WERI-Rb-1 (cell line): ENCODE measurements around the gene SLC22A14.

ENCODE experiments used
- DNase-seq: peaks from one replicate; pipeline ENCODE4 v3.0.0-alpha.2; 2020
- H3K27ac ChIP-seq: fragments of 250-450 bp; sonication (Bioruptor Pico); 2 replicates; pipeline ENCODE4 v1.5.1; 2020; ENCODE audit warnings: mild to moderate bottlenecking, moderate library complexity
- H3K27me3 ChIP-seq: fragments of 250-450 bp; sonication (Bioruptor Pico); 2 replicates; pipeline ENCODE4 v1.5.1; 2021; ENCODE audit warnings: mild to moderate bottlenecking, low read depth, moderate library complexity; ENCODE audit not compliant: insufficient read depth, severe bottlenecking
- H3K36me3 ChIP-seq: fragments of 250-450 bp; sonication (Bioruptor Pico); 2 replicates; pipeline ENCODE4 v1.5.1; 2020; ENCODE audit warnings: mild to moderate bottlenecking, moderate library complexity
- H3K4me3 ChIP-seq: 2 replicates; pipeline ENCODE4 v1.5.1; 2011; ENCODE audit warnings: low read depth, mild to moderate bottlenecking, control low read depth, low read length
- H3K9me3 ChIP-seq: fragments of 250-450 bp; sonication (Bioruptor Pico); 2 replicates; pipeline ENCODE4 v1.5.1; 2021; ENCODE audit warnings: mild to moderate bottlenecking, moderate library complexity; ENCODE audit not compliant: severe bottlenecking
- CTCF ChIP-seq: IDR thresholded peaks from 2 replicates; pipeline ENCODE4 v1.5.1; 2011; ENCODE audit warnings: low read depth, mild to moderate bottlenecking, control low read depth, inconsistent platforms, low read length

The SLC22A14 gene

GRCh38 chr3:38274864-38275649, 7.0 kb upstream of the SLC22A14 start:
- Histone ChIP-seq H3K27me3 (no peaks in the 10 kb centered on the region), H3K4me3 (no peak overlapping the region), H3K9me3 (no peaks in the 10 kb centered on the region), H3K36me3 (no peaks in the 10 kb centered on the region), H3K27ac (no peak overlapping the region)
- no peak for DNase-seq
- no peak for TF ChIP-seq CTCF

- no peaks in the 10 kb centered on the region for H3K36me3 ChIP-seq
- H3K27ac ChIP-seq = no peak overlapping the region
- no peaks in the 10 kb centered on the region for H3K9me3 ChIP-seq
- no peak overlapping the region for H3K4me3 ChIP-seq
- DNase-seq = no peak
- no peaks in the 10 kb centered on the region for H3K27me3 ChIP-seq
- no peak for TF ChIP-seq CTCF
These were observed 6.4 kb upstream of the SLC22A14 start for GRCh38 chr3:38275658-38276057.

- Histone ChIP-seq H3K27ac (no peak overlapping the region), H3K27me3 (no peaks in the 10 kb centered on the region), H3K9me3 (no peaks in the 10 kb centered on the region), H3K36me3 (no peaks in the 10 kb centered on the region), H3K4me3 (no peak overlapping the region)
- no peak for DNase-seq
- no peak for TF ChIP-seq CTCF
These were observed 5.8 kb upstream of the SLC22A14 start for GRCh38 chr3:38276081-38276916.

- Histone ChIP-seq H3K27ac (no peak overlapping the region), H3K27me3 (no peaks in the 10 kb centered on the region), H3K4me3 (no peak overlapping the region), H3K9me3 (no peaks in the 10 kb centered on the region), H3K36me3 (no peaks in the 10 kb centered on the region)
- no peak for DNase-seq
- TF ChIP-seq CTCF = no peak
These were observed 5.0 kb upstream of the SLC22A14 start for GRCh38 chr3:38276917-38277630.

- Histone ChIP-seq H3K27me3 (no peaks in the 10 kb centered on the region), H3K9me3 (no peaks in the 10 kb centered on the region), H3K4me3 (no peak overlapping the region), H3K27ac (no peak overlapping the region), H3K36me3 (no peaks in the 10 kb centered on the region)
- DNase-seq = no peak
- no peak for TF ChIP-seq CTCF
These were observed 3.3 kb upstream of the SLC22A14 start for GRCh38 chr3:38278841-38279240.
